Measurements from ENCODE around the gene SCMH1.

Gene SCMH1

GRCh38 chr1:41078616-41079015 is 163.5 kb downstream of the SCMH1 start:
- TF ChIP-seq, protein P1, sequence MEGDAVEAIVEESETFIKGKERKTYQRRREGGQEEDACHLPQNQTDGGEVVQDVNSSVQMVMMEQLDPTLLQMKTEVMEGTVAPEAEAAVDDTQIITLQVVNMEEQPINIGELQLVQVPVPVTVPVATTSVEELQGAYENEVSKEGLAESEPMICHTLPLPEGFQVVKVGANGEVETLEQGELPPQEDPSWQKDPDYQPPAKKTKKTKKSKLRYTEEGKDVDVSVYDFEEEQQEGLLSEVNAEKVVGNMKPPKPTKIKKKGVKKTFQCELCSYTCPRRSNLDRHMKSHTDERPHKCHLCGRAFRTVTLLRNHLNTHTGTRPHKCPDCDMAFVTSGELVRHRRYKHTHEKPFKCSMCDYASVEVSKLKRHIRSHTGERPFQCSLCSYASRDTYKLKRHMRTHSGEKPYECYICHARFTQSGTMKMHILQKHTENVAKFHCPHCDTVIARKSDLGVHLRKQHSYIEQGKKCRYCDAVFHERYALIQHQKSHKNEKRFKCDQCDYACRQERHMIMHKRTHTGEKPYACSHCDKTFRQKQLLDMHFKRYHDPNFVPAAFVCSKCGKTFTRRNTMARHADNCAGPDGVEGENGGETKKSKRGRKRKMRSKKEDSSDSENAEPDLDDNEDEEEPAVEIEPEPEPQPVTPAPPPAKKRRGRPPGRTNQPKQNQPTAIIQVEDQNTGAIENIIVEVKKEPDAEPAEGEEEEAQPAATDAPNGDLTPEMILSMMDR (IDR thresholded peaks at IDR 0.05; ENCODE audit: borderline replicate concordance, control extremely low read depth, extremely low read depth, insufficient read depth, missing control alignments): no peak
- in situ Hi-C loops (cut with MboI; ENCODE audit: low sequenced_read_pairs, unreplicated experiment): no loop called here
- DNase-seq (ENCODE audit: low spot score): no peak

DNA sequence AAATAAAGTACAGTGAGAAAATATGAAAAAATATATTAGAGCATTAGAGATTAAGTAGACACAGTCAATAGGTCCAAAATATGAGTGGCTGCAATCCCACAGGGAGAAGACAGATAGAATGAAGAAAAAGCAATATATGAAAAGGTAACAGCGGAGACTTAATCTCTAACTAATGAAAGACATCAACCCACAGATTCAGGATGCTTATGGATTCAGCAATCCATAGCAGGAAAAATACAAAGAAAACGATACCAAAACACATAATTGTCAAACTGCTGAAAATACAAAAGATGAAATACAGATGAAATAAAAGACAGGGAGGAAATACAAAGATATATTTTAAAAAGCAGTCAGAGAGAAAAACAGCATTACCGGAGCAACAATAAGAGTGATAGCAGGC is 163.9 kb downstream of the SCMH1 start:
- in situ Hi-C loops (cut with MboI; ENCODE audit: low sequenced_read_pairs, unreplicated experiment): no loop called here
- no peak for DNase-seq (ENCODE audit: low spot score)
- TF ChIP-seq, protein P1 (IDR thresholded peaks at IDR 0.05; ENCODE audit: borderline replicate concordance, control extremely low read depth, extremely low read depth, insufficient read depth, missing control alignments): no peak

GRCh38 chr1:41073971-41074370 is 168.1 kb downstream of the SCMH1 start:
- TF ChIP-seq, protein P1 (IDR thresholded peaks at IDR 0.05; ENCODE audit: borderline replicate concordance, control extremely low read depth, extremely low read depth, insufficient read depth, missing control alignments): no peak
- DNase-seq (ENCODE audit: low spot score): no peak
- in situ Hi-C loops (cut with MboI; ENCODE audit: low sequenced_read_pairs, unreplicated experiment): no loop called here

DNA sequence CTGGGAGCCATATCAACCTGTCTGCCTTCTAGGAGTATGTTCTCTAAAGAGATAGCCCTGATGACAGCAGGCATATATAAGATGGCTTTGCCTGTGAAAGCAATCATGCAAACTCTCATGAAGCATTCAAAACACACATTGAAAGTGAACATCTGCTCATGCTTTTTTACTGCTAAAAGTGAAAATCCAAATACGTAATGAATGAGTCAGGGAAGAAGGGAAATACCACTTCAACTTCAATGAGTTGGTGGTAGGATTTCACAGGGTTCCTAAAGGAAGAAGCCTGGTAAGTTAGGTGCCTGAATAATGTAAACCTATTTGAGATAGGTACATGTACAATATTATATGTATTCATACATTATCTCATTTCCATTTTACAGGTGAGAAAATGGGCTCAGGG is 170.1 kb downstream of the SCMH1 start:
- TF ChIP-seq, protein P1 (IDR thresholded peaks at IDR 0.05; ENCODE audit: borderline replicate concordance, control extremely low read depth, extremely low read depth, insufficient read depth, missing control alignments): no peak
- in situ Hi-C loops (cut with MboI; ENCODE audit: low sequenced_read_pairs, unreplicated experiment): no loop called here
- DNase-seq (ENCODE audit: low spot score): no peak

DNA sequence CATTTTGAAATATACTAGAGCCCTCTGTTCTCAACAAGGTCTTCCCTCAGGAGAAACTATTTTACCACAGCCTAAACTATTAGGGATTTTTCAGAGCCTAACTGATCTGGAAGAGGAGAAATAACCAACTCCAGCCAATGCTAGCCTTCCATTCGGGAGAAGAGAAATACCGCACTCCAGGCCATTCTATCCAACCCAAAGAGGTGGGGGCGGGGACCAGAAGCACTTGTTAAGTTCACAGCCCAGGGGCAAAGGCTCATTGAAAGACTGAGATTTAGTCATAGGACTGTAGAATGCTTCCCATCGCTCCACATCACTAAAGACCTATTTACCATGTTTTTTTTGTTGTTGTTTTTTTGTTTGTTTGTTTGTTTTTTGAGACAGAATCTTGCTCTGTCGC is 185.2 kb downstream of the SCMH1 start:
- TF ChIP-seq, protein P1 (IDR thresholded peaks at IDR 0.05; ENCODE audit: borderline replicate concordance, control extremely low read depth, extremely low read depth, insufficient read depth, missing control alignments): no peak
- in situ Hi-C loops (cut with MboI; ENCODE audit: low sequenced_read_pairs, unreplicated experiment): no loop called here
- no peak for DNase-seq (ENCODE audit: low spot score)

GRCh38 chr1:41053316-41053715 is 188.8 kb downstream of the SCMH1 start:
- TF ChIP-seq, protein P1 (IDR thresholded peaks at IDR 0.05; ENCODE audit: borderline replicate concordance, control extremely low read depth, extremely low read depth, insufficient read depth, missing control alignments): no peak
- in situ Hi-C loops (cut with MboI; ENCODE audit: low sequenced_read_pairs, unreplicated experiment): no loop called here
- DNase-seq (ENCODE audit: low spot score): no peak

DNA sequence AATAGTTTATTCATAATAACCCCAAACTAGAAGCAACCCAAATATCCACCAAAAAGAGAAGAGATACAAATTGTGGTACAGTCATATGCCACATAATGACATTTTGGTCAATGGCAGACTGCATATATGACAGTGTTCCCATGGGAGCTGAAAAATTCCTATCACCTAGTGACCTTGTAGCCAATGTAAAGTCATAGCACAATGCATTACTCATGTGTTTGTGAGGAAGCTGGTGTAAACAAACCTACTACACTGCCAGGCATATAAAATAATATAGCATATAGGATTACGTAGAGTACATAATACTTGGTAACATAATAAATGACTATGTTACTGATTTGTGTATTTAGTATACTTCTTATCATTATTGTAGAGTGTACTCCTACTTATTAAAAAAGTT is 191.1 kb downstream of the SCMH1 start:
- in situ Hi-C loops (cut with MboI; ENCODE audit: low sequenced_read_pairs, unreplicated experiment): no loop called here
- no peak for DNase-seq (ENCODE audit: low spot score)
- TF ChIP-seq, protein P1 (IDR thresholded peaks at IDR 0.05; ENCODE audit: borderline replicate concordance, control extremely low read depth, extremely low read depth, insufficient read depth, missing control alignments): no peak

Data from GM13976 (cell line).